NOMO-1 treated with DMSO at 0.1 percent for 48 hours (cell line): ENCODE data around the gene SLMAP.
A peak's percentile ranks its signal among the peaks of the same experiment; 100 is the strongest.

Experiments
- DNase-seq: peaks from one replicate; lab custom pipeline; 2025; ENCODE audit not compliant: unreplicated experiment; lab: John Stamatoyannopoulos, UW

Gene SLMAP

GRCh38 chr3:57755741-57756527, at the start of gene SLMAP:
Gene SLMAP (plus strand): TSS chr3:57756309. CDS start chr3:57757652, 1,343 bp downstream.
- DNase-seq = peak; percentile 99

- peak; percentile 58 for DNase-seq
Measured at GRCh38 chr3:57706462-57706861, 49.6 kb upstream of the SLMAP start.

- no peak for DNase-seq
Measured at GRCh38 chr3:57709031-57709430, 47.1 kb upstream of the SLMAP start.

GRCh38 chr3:57709559-57709958, 46.5 kb upstream of the SLMAP start:
- DNase-seq = no peak

GRCh38 chr3:57715686-57716085, 40.4 kb upstream of the SLMAP start:
- DNase-seq = no peak

- no peak for DNase-seq
Measured at GRCh38 chr3:57717205-57717868, 38.8 kb upstream of the SLMAP start.

GRCh38 chr3:57718118-57718517, 38.0 kb upstream of the SLMAP start:
- DNase-seq = no peak

- DNase-seq = no peak
Measured at GRCh38 chr3:57726397-57726796, 29.7 kb upstream of the SLMAP start.

GRCh38 chr3:57727106-57727505, 29.0 kb upstream of the SLMAP start:
- DNase-seq = no peak

- DNase-seq = peak; percentile 64
Measured at GRCh38 chr3:57729334-57730045, 26.6 kb upstream of the SLMAP start.

GRCh38 chr3:57730682-57731081, 25.4 kb upstream of the SLMAP start:
- peak; percentile 24 for DNase-seq

GRCh38 chr3:57731311-57731710, 24.8 kb upstream of the SLMAP start:
- peak; percentile 35 for DNase-seq

- DNase-seq = no peak
Measured at GRCh38 chr3:57733790-57734189, 22.3 kb upstream of the SLMAP start.

GRCh38 chr3:57735405-57735804, 20.7 kb upstream of the SLMAP start:
- no peak for DNase-seq

GRCh38 chr3:57737840-57738239, 18.3 kb upstream of the SLMAP start:
- no peak for DNase-seq

GRCh38 chr3:57738391-57738790, 17.7 kb upstream of the SLMAP start:
- no peak for DNase-seq

GRCh38 chr3:57740027-57740426, 16.1 kb upstream of the SLMAP start:
- no peak for DNase-seq

GRCh38 chr3:57743496-57743895, 12.6 kb upstream of the SLMAP start:
- no peak for DNase-seq

- no peak for DNase-seq
Measured at GRCh38 chr3:57745101-57745500, 11.0 kb upstream of the SLMAP start.

- no peak for DNase-seq
Measured at GRCh38 chr3:57746156-57747010, 9.7 kb upstream of the SLMAP start.

GRCh38 chr3:57749542-57749941, 6.6 kb upstream of the SLMAP start:
- DNase-seq = no peak
